Immature natural killer cell (primary cell): ENCODE results near the gene FAAH2. TPM values are rescaled to one million over a fixed set of nuclear protein-coding genes. Genes with fewer than 3 reads are reported as not detected.
A peak's percentile ranks its signal among the peaks of the same experiment; 100 is the strongest.

Experiments used
- DNase-seq, 3 donors: peaks; one replicate each; pipeline ENCODE4 v3.0.0; 2022; ENCODE audit warnings: mixed read lengths in 1 of 3
- H3K27ac Mint-ChIP-seq, 6 donors: one replicate each; pipeline ENCODE4 v1.8.0; 2020; ENCODE audit warnings: mixed read lengths in 6 of 6, mild to moderate bottlenecking in 5 of 6, inconsistent platforms in 4 of 6, moderate library complexity in 3 of 6
- H3K27me3 Mint-ChIP-seq, 3 donors: one replicate each; pipeline ENCODE4 v1.8.0; 2020 to 2021; ENCODE audit warnings: low read depth in 3 of 3, mild to moderate bottlenecking in 3 of 3, mixed read lengths in 3 of 3, moderate library complexity in 3 of 3, inconsistent platforms in 1 of 3
- H3K36me3 Mint-ChIP-seq, 3 donors: one replicate each; pipeline ENCODE4 v1.8.0; 2020; ENCODE audit warnings: mixed read lengths in 3 of 3, inconsistent platforms in 2 of 3, mild to moderate bottlenecking in 2 of 3
- H3K4me1 Mint-ChIP-seq, 2 donors: one replicate each; pipeline ENCODE4 v1.8.0; 2020; ENCODE audit warnings: inconsistent platforms in 2 of 2, mild to moderate bottlenecking in 2 of 2, mixed read lengths in 2 of 2, moderate library complexity in 1 of 2
- H3K4me3 Mint-ChIP-seq, 5 donors: one replicate each; pipeline ENCODE4 v1.8.0; 2020; ENCODE audit warnings: mild to moderate bottlenecking in 5 of 5, mixed read lengths in 5 of 5, inconsistent platforms in 3 of 5, moderate library complexity in 3 of 5
- H3K9me3 Mint-ChIP-seq, 6 donors: one replicate each; pipeline ENCODE4 v1.8.0; 2020; ENCODE audit warnings: mild to moderate bottlenecking in 6 of 6, mixed read lengths in 6 of 6, inconsistent platforms in 4 of 6, moderate library complexity in 3 of 6
- polyA plus RNA-seq, 3 donors: library from polyadenylated mRNA; unstranded; fragments of 300-500 nt; fragmentation: Illumina TruSeq; gene quantifications; one replicate each; pipeline ENCODE4 v1.2.3, GENCODE V29; 2021

Gene FAAH2
- polyA plus RNA-seq, 3 donors from 2014 or later: not detected

- no peaks in the 10 kb centered on the region for H3K36me3 Mint-ChIP-seq
- peaks cover 6 to 19% (median 7%) of the 10 kb centered on the region in 3 donors for H3K27me3 Mint-ChIP-seq
- DNase-seq: no peak
- H3K27ac Mint-ChIP-seq: no peak overlapping the region
- H3K4me1 Mint-ChIP-seq: no peaks in the 10 kb centered on the region
- no peak overlapping the region for H3K4me3 Mint-ChIP-seq
- H3K9me3 Mint-ChIP-seq: peaks cover 0 to 11% (median 0%) of the 10 kb centered on the region in 6 donors
Measured at GRCh38 chrX:57422289-57422688, 135.8 kb downstream of the FAAH2 start.

GRCh38 chrX:57422790-57423189, 136.3 kb downstream of the FAAH2 start:
- peaks cover 6 to 20% (median 7%) of the 10 kb centered on the region in 3 donors for H3K27me3 Mint-ChIP-seq
- no peak overlapping the region for H3K27ac Mint-ChIP-seq
- DNase-seq: no peak
- no peaks in the 10 kb centered on the region for H3K36me3 Mint-ChIP-seq
- no peaks in the 10 kb centered on the region for H3K4me1 Mint-ChIP-seq
- peaks cover 0 to 11% (median 0%) of the 10 kb centered on the region in 6 donors for H3K9me3 Mint-ChIP-seq
- H3K4me3 Mint-ChIP-seq: no peak overlapping the region

GRCh38 chrX:57445076-57445475, 158.6 kb downstream of the FAAH2 start:
- H3K27me3 Mint-ChIP-seq: peaks cover 0 to 9% (median 0%) of the 10 kb centered on the region in 3 donors
- H3K4me1 Mint-ChIP-seq: no peaks in the 10 kb centered on the region
- no peaks in the 10 kb centered on the region for H3K36me3 Mint-ChIP-seq
- no peak for DNase-seq
- no peak overlapping the region for H3K4me3 Mint-ChIP-seq
- peaks cover 0 to 7% (median under 1%) of the 10 kb centered on the region in 6 donors for H3K9me3 Mint-ChIP-seq
- no peak overlapping the region for H3K27ac Mint-ChIP-seq

GRCh38 chrX:57445832-57446231, 159.3 kb downstream of the FAAH2 start:
- Mint-ChIP-seq H3K4me1 (no peaks in the 10 kb centered on the region), H3K9me3 (peaks cover 0 to 7% (median 0%) of the 10 kb centered on the region in 6 donors), H3K27me3 (peaks cover 0 to 9% (median 0%) of the 10 kb centered on the region in 3 donors), H3K27ac (no peak overlapping the region), H3K36me3 (no peaks in the 10 kb centered on the region), H3K4me3 (no peak overlapping the region)
- DNase-seq: no peak

- Mint-ChIP-seq H3K9me3 (no peaks in the 10 kb centered on the region), H3K27ac (no peak overlapping the region), H3K36me3 (no peaks in the 10 kb centered on the region), H3K4me3 (no peak overlapping the region), H3K27me3 (peaks cover 0 to 5% (median 0%) of the 10 kb centered on the region in 3 donors), H3K4me1 (no peaks in the 10 kb centered on the region)
- no peak for DNase-seq
Measured at GRCh38 chrX:57447856-57448255, 161.3 kb downstream of the FAAH2 start.

- H3K27me3 Mint-ChIP-seq: peaks cover 3 to 5% (median 3%) of the 10 kb centered on the region in 3 donors
- H3K27ac Mint-ChIP-seq: no peak overlapping the region
- no peaks in the 10 kb centered on the region for H3K9me3 Mint-ChIP-seq
- no peak overlapping the region for H3K4me3 Mint-ChIP-seq
- no peak for DNase-seq
- no peaks in the 10 kb centered on the region for H3K4me1 Mint-ChIP-seq
- no peaks in the 10 kb centered on the region for H3K36me3 Mint-ChIP-seq
Measured at GRCh38 chrX:57451426-57452020, 165.0 kb downstream of the FAAH2 start.

GRCh38 chrX:57453901-57454300, 167.4 kb downstream of the FAAH2 start:
- Mint-ChIP-seq H3K4me1 (no peaks in the 10 kb centered on the region), H3K36me3 (no peaks in the 10 kb centered on the region), H3K9me3 (no peaks in the 10 kb centered on the region), H3K4me3 (no peak overlapping the region), H3K27me3 (peaks cover 3 to 10% (median 5%) of the 10 kb centered on the region in 3 donors), H3K27ac (no peak overlapping the region)
- DNase-seq: peak; percentile 2 to 17 (median 2)

DNA sequence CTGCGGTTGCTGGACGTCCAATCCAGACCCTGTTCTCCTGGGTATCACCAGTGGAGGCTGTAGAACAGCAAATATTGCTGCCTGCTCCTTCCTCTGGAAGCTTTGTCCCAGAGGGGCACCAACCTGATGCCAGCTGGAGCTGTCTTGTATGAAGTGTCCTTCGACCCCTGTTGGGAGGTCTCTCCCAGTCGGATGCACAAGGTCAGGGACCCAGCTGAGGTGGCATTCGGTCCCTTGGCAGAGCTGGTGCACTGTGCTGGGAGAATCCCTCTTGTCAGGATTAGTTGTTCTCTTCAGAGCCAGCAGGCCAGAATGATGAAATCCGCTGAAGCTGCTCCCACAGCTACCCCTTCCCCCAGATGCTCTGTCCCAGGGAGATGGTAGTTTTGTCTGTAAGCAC, 195.0 kb downstream of the FAAH2 start:
- Mint-ChIP-seq H3K36me3 (no peaks in the 10 kb centered on the region), H3K27ac (no peak overlapping the region), H3K4me3 (no peak overlapping the region)

DNA sequence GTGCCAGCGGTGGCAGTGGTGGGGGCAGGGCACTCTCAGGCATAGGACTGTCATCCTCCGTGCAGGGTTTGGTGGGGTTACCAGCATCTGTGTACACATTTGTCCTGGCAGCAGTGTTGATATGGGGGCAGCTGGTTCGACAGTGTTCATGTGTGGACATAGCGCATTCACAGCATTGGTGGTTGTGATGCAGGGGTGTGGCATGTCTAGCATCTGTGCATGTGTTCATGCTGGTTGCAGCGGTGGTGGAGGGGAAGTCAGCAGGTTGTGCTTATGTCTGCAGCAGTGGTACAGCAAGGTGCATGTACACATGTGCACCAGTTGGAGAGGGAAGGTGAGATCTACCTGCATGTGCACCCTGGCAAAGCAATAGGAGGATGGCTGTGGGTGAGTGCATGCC, 230.0 kb downstream of the FAAH2 start:
- H3K9me3 Mint-ChIP-seq: no peaks in the 10 kb centered on the region
- DNase-seq: no peak
- H3K27me3 Mint-ChIP-seq: peaks cover 0 to 23% (median 5%) of the 10 kb centered on the region in 3 donors
- no peaks in the 10 kb centered on the region for H3K4me1 Mint-ChIP-seq
- H3K27ac Mint-ChIP-seq: no peak overlapping the region
- H3K4me3 Mint-ChIP-seq: no peak overlapping the region
- no peaks in the 10 kb centered on the region for H3K36me3 Mint-ChIP-seq

More for the DNA sequence above, 195.0 kb downstream of the FAAH2 start:
- Mint-ChIP-seq H3K9me3 (peaks cover 0 to 2% (median 0%) of the 10 kb centered on the region in 6 donors), H3K4me1 (no peaks in the 10 kb centered on the region), H3K27me3 (peaks cover 0 to 3% (median 1%) of the 10 kb centered on the region in 3 donors)
- DNase-seq: no peak

- Mint-ChIP-seq H3K27ac (no peak overlapping the region), H3K4me1 (no peaks in the 10 kb centered on the region), H3K27me3 (peaks cover 0 to 19% (median 6%) of the 10 kb centered on the region in 3 donors), H3K9me3 (peaks cover 0 to 3% (median 0%) of the 10 kb centered on the region in 6 donors), H3K4me3 (no peak overlapping the region), H3K36me3 (no peaks in the 10 kb centered on the region)
- no peak for DNase-seq
Measured at GRCh38 chrX:57519578-57520118, 233.1 kb downstream of the FAAH2 start.

GRCh38 chrX:57528670-57529255, 242.3 kb downstream of the FAAH2 start:
- Mint-ChIP-seq H3K4me1 (no peaks in the 10 kb centered on the region), H3K9me3 (no peaks in the 10 kb centered on the region), H3K27me3 (peaks cover 3 to 9% (median 4%) of the 10 kb centered on the region in 3 donors), H3K27ac (no peak overlapping the region), H3K4me3 (no peak overlapping the region), H3K36me3 (no peaks in the 10 kb centered on the region)
- no peak for DNase-seq

Other genes starting within 250 kb of the FAAH2 start
- gene SPIN2B, start 165.2 kb upstream of the FAAH2 start, polyA plus RNA-seq: 10 to 100 TPM; 14.9 to 17.1 (median 16.1) TPM
- gene SPIN2A, start 149.3 kb upstream of the FAAH2 start, polyA plus RNA-seq: under 1 TPM in 1 of 3 donors, not detected in 2; 0.09 TPM